ENCODE results near the gene PCNA. TPM values are rescaled to one million over a fixed set of nuclear protein-coding genes. Genes with fewer than 3 reads are reported as not detected.

PCNA gene
- 54.9 TPM for polyA plus RNA-seq (ENCODE audit: insufficient read length)

DNA sequence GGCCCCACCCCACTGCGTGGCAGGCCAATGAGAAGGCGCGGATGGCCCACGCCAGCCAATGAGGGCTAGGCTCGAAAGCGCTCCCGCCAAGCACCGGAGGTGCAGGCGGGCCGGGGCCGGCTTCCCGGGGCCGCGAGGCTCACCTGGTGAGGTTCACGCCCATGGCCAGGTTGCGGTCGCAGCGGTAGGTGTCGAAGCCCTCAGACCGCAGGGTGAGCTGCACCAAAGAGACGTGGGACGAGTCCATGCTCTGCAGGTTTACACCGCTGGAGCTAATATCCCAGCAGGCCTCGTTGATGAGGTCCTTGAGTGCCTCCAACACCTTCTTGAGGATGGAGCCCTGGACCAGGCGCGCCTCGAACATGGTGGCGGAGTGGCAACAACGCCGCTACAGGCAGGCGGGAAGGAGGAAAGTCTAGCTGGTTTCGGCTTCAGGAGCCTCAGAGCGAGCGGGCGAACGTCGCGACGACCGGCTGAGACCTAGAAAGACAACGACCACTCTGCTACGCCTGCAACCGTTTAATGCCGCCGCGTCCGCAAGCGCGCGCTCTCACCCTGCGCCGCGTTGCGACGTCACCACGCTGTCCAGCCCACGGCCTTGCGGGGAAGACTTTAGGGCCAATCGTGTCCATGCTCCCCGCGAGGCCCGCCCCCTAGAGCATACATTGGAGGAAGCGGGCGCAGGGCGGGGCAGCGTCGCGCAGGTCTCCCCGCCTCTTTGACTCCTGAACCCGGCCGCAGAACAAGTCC is at the start of gene PCNA:
Gene PCNA, minus strand, starts transcription at position 524 of the 750 bp plus-strand sequence. Its CDS starts 160 bp downstream, at position 364.
- DNase-seq = peak; percentile 97

DNA sequence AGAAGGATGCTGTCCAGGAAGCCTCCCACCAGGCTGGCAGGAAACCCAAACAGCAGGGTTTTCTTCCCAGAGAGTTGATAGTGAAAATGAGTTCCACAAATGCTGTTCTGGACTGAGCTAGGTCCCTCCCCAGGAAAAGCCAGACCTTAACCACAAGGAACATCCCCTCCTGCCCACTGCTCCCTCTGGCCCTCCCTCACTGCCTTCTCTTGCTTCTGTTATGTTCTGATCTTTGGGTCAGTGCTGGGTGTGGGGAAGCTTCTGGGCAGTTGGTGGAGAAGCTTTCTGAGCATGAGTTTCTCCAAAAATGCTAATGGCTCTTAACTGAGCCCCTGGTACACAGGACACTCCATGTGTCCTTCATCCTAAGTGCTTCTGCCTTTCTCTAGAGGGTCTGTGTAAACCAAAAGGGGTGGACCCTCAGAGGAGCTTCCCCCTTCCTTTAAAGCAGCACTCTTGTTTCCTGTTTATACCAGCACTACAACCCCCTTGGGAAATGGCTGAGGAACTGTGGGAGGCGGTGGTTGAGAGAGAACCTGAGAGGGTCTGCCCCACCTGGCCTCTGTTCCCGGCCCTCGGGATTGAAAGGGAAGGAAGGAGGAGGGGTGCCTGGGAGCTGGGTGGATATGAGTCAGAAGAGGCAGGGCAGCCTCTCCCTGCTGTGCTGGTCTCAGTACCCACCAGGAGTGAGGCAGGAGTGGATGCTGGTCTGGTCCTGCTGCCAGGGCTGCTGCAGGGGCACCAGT is 49.1 kb upstream of the PCNA start:
- DNase-seq = no peak

DNA sequence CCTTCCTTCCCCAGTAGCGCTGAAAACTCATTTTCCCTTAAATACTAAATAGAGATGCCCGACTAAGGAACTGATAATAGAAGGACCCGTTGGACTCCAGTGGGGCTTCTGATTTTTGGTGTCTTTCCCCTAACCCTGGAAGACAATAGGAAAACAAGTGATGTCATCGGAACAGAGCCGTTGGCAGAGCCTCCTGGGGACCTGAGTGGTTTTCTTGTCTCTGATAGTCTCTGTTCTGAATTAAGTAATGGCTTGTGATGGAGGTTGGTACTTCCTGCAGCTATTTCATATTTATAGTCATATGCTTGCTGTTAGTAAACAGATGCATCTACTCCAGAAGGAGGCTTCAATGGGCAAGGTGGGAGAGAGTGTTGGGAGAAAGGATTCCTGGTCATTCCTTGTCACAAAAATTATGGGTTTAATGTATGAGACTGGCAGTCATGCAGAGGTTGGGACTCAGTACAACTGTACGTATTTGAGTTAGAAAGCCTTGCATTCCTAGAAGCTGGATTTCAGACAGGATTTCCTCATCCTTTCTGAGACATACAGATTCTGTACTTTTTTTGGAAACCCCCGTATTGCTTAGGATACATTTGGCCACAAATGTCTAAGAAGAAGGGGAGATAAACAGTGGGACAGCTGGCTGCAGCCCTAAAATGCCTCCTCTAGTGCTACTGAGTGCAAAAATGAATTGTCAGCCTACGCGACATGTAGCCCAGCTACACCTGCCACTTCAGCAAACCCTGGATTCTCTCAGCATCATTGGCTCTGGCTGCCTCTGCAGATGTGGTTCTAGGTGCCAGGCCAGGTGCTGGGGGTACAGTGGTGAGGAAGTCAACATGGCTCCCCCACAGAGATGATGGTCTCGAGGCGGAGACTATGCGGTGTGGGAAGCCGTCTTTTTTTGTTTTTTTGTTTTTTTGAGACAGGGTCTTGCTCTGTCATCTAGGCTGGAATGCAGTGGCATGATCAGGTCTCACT is 45.2 kb upstream of the PCNA start:
- DNase-seq = no peak

DNA sequence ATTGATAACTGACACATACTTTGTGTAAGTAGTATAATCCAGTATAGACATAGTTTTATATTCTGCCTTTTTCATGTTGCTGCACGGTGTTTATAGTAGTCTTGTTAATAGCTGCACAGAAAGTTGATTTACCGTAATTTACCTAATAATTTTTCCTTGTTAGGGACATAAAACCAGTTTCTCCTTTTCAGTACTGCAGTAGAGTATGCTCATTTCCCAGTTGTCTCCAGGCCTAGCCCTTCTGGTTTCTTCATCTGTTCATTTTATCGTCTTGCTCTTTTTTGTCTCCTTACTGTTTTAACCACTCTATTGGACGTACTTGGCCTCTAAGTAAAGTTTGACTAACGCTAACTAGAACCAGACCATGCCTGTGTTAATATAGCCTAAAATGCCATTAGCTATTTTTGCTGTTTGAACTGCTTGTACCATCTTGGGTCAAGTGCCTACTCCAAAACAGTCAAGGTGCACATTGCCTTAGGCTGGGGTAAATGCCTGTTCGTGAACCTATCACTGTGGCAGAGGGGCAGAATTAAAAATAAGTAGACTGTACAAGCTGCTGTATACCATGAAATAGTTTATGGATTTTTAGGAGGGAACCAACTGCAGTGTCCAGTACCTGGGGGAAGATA is 41.9 kb upstream of the PCNA start:
- no peak for DNase-seq

DNA sequence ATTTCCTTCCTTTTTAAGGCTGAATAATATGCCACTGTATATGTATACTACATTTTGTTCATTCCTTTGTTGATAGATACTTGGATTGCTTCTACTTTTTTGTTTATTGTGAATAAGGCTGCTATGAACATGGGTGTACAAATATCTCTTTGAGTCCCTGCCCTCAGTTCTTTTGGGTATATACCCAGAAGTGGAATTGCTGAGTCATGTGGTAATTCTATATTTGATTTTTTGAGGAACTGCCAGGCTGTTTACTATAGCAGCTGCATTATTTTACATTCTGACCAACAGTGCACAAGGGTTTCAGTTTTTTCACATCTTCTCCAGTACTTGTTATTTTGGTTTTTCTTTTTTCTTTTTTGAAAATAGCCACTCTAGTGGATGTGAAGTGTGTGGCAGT is 41.1 kb upstream of the PCNA start:
- DNase-seq = no peak

DNA sequence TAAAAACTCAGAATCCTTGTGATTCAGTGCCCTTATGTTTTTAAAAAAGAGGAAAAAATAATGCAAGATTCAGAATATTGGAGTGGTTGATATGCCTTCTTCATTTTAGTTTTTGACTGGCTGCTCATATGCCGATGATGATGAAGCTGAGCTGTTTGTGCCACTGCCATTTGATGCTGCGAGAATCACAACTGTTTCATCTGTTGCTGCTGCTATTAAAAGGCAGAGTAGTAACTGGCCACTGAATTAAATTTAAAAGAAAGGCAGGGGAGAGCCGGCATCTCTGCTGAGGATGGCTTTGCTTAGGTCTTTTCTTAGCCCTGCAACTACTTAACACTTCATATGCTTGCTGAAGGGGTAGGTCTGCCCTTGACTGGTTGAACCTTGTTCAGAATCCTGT is 40.2 kb upstream of the PCNA start:
- no peak for DNase-seq

DNA sequence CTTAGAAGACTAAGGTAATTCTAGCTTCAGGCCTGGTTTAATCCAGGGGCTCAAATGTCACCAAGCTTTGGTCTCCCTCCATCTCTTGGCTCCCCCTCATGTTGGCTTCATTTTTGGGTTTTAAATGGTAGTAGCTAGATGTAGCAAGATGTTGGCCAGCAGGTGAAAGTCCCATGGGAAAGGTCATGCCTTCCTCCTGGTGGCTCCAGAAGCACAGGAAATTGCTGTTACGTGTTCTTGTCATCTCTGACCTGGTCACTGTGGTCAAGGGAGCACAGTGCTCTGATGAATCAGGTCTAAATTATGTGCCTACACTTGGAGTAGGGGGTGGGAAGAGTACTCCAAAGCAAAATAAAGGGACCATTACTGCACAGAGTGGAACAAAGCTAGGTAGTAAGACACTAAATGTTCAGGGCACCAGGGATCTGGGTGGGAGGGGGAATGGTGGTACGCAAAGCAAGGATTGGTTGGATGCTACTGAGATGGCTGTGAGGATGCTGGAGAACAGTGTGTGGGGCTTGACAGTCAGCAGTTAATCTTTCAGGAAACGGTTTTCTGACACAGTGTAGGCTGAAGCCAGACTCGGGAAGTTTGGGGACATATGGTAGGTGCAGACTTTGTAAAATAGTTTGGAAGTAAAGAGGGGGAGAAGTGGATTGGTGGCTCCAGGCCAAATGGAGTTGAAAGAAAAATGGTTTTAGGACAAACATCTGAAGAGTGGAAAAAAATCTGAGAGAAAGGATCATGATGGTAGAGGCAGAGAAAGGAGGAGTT is 37.1 kb upstream of the PCNA start:
- no peak for DNase-seq

DNA sequence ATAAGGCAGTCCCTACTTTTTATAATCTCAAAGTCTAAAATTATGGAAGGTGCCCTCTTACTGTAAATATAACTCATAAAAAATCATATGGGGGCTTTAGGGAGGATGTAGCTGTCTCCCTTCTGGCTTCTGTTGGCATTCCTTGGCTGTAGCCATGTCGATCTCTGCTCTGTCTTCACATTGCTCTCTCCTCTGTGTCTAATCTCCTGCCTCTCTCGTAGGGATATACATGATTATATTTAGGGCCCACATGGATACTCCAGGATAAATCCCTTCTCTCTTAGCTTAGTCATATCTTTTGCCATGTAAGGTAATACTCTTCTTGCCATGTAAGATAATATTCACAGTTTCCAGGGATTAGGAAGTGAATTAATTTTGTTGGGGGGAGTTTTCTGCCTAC is 35.6 kb upstream of the PCNA start:
- no peak for DNase-seq

DNA sequence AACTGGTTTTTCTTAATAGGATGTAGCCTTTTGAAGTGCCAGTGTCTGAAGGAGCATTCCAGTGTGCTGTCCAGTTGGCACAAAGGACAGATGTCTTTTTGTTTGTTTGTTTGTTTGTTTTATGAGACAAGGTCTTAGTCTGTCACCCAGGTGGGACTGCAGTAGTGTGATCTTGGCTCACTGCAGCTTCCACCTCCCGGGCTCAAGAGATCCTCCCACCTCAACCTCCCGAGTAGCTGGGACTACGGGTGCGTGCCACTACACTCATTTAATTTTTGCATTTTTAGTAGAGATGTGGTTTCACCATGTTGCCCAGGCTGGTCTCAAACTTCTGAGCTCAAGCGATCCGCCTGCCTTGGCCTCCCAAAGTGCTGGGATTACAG is 34.8 kb upstream of the PCNA start:
- no peak for DNase-seq

DNA sequence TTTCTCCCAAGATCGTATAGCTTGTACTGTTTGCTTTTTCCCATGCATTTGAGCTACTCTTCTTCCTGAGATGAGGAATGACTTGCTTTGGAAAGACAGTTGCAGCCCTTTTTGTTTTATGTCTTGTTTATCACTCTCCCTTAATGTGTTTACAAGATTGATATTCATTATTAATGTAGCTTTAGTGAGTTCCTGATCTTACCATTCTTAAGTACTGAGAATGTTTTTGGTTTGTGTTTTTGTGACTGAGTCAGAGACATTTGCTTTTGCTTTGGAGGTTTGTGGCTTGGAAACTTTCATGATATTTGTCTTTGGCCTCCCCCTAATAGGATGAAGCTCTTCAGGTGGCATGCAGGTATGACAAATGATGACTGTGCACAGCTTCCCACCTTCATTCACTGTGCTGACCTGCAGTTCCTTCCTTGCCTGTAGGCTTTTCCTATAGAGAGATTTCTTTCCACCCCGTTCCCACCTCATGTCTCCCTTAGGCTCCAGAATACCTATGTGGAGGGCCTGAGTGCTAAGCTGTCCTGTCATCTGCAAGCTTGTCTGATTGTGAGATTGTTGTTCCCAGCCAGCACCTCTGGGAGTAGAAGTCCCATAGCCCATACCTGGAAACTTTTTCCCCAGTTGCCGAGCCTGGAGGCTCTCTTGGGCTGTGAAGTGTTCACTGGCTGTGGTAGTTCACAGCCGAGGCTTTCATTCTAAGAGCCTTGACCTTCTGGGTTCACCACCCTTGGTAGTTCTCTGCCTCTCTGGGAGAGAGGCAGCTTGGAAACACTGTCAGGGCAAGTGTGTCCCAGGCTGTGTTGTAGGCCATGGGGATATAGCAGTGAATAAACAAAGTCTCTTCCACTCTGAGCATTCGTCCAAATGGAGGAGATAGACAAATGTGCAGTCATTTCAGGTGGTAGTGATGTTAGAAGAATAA is 34.1 kb upstream of the PCNA start:
- DNase-seq = no peak

DNA sequence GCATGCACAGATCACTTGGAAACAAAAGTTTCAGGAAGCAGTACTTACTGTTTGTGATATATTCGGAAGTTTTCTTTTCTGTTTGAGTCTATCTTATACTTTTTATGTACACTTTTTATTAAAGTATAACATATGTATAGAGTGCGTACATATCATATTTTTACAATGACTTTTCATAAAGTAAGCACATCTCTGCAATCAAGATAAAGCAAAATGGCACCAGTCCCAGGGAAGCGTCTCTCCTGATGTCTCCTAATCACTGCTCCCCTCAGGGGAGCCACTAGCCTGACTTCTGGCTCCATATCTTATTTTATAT is 33.4 kb upstream of the PCNA start:
- no peak for DNase-seq

DNA sequence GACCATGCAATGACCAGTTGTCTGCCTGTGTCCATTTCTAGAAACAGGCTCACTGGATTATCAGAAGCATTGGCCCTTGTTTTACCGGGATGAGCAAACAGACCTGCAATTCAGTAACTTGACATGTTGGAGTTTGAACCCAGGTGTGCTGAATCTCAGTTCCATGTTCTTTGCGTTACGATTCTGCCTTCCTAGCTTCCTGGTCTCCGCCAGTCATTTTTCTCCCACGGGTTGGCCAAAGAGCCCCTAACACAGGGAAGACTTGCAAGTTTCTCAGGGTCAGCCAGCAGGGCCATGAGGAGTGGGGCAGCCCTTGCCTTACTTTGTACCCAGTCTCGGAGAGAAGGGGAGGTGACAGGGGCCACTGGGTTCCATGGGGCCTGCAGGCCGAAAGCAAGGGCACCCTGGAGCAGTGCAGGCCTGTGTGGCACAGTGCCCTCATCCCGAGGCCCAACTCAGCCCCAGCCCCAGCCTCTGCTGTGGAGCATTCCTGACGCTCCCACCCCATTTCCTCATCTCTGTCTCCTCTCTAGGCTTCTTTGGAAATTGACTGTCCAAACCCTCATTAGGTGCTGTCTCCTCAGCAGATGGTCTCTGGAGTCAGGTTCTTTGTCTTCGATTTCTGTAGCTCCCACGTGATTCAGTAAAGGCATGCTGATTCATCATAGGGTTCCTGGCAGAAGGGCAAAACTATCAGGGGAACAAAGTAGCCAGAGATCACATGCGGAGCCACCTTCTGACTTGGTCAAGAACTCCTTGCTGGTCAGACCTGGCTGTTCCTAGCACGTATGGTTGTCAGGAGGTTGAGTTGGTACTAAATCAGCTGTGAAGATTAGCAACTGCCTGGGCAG is 30.7 kb upstream of the PCNA start:
- no peak for DNase-seq

DNA sequence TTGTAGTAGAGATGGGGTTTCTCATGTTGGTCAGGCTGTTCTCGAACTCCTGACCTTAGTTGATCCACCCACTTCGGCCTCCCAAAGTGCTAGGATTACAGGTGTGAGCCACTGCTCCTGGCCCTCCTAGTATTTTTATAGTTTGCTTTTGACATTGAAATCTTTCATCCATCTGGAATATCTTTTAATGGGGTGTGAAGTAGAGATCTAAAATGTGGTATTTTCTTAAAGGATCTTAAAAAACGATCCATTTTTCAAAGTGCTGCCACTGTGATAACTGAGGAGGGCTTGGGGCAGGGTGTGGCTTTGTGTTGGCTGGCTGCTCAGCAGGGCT is 30.1 kb upstream of the PCNA start:
- no peak for DNase-seq

DNA sequence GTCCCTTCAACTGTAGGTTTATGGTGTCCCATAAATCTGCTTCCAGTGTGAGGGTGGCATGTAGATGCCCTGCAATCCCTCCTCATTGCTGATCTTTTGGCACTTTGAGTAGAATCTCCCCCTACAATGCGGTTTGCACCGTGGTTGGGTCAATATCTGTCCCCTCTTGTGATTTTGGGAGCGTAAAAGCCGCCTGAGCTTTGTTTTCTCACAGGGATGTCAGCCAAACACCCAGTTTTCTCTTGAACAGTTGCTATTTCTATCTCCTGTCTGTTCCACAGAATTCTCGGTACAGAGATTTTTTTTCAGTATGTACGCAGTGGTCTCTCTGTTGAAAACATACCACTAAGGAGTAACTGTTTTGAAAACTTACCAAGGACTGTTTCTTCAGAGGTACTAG is 28.8 kb upstream of the PCNA start:
- DNase-seq = no peak

DNA sequence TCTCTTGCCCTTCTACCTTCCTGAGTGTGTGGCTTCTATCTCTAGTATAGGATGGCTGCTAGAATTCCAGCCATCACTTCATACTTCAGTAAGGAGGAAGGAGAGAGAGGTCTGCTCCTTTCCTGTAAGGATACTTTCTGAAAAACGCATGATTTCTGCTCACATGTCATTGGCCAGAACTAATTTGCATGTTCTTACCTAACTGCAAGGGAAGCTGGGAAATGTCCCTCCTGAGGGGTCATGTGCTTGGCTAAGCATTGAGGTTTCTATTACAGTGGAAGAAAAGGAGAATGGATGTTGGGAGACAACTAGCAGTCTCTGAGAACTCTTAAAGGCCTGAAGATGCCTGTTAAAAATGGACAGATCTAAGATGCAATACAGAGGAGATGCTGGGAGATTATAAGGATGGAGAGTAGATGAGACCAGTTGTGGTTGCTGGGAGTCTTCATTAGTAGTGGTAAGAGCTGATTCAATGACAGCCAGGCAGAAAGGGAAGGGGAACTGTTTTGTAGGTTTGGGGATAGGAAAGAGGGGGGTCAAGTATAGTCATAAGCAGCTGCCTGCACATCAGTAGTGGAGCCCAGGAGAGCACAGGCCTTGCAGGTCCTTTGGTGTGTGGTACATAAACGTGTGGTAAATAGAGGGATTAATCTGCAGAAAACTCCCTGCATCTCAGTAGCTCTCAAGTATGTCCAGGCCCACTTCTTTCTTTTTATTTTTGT is 27.3 kb upstream of the PCNA start:
- DNase-seq = no peak

DNA sequence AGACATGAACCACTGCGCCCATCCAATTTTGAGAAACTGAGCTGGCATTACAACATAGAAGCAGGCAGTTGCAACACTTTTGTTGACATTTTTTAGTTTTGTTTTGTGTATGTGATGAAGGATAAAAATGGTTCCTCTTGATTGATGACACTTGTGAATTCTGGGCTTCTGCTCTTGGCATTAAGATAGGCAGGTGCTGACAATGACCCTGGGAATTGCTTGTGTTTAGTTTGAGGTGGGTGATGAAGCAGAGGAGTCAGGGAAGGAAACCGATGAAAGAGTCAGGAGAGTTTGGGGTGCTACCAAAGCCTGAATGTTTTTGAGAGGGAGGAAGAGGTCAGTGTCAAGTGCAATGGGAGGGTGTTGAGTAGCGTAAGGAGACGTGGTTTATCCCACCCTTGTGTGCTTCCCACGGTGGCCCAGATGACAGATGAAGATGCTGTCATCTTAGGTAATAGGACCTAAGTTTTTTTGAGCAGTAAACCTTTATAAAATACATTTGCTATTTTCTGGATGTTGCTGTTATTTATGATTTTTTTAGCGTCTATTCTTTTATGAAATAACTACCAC is 26.4 kb upstream of the PCNA start:
- no peak for DNase-seq

DNA sequence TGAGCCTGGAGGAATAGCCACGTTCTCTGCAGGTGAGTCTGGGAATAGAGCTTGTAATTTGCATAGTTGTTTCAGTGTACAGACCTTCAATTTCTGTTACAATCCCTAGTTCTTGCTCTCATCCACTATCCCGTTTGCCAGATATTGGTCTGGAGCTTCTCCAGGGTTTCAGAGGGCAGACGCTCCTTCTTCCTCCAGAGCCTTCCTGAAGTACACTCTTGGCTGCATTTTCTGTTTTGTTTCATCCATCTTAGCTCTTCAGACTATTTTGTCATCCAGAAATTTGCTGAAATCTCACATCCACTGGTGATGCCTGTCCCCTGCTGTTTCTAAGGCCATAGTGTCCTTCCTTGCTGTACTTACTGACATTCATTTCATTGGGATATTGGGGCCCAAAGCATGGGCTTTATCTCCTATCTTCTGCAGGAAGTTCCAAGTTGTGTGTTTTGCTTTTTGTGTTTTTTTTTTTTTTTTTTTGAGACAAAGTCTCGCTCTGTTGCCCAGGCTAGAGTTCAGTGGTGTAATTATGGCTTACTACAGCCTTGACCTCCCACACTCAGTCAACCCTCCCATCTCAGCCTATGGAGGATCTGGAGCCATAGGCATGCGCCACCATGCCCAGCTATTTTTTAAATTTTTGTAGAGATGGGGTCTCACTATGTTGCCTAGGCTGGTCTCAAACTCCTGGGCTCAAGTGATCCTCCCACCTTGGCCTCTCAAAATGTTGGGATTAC is 25.8 kb upstream of the PCNA start:
- DNase-seq = no peak

DNA sequence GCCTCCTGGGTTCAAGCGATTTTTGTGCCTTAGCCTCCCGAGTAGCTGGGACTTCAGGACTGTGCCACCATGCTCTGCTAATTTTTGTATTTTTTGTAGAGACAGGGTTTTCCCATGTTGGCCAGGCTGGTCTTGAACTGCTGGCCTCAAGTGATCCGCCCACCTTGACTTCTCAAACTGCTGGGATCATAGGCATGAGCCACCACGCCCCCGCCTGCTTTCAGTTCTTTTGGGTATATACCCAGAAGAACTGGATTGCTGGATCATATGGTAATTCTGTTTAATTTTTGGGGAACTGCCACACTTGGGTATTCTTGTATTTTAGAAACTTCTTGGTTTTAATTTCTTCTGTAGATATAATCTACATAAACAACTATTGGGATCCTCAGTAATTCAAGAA is 24.1 kb upstream of the PCNA start:
- no peak for DNase-seq

Data from hindlimb muscle (tissue), 1 donor.